Effector memory CD4-positive, alpha-beta T cell (primary cell): Measurements from ENCODE around the gene COG2.

Experiments
- DNase-seq, 3 donors: peaks; one replicate each; pipeline ENCODE4 v3.0.0-alpha.2; 2020
- H3K27ac ChIP-seq: 2 replicates; pipeline ENCODE4 v1.7.0; 2013; ENCODE audit warnings: mild to moderate bottlenecking, low read length, moderate library complexity; ENCODE audit not compliant: insufficient read depth, poor library complexity, severe bottlenecking
- H3K27me3 ChIP-seq: replicated peaks from 2 replicates; pipeline ENCODE4 v1.7.0; 2013; ENCODE audit warnings: mild to moderate bottlenecking, low read length; ENCODE audit not compliant: insufficient read depth, control insufficient read depth, poor library complexity, severe bottlenecking
- H3K36me3 ChIP-seq: 2 replicates; pipeline ENCODE4 v1.7.0; 2013; ENCODE audit warnings: mild to moderate bottlenecking, low read length, moderate library complexity; ENCODE audit not compliant: control insufficient read depth, insufficient read depth
- H3K4me1 ChIP-seq: 2 replicates; pipeline ENCODE4 v1.7.0; 2013; ENCODE audit warnings: low read length, mild to moderate bottlenecking; ENCODE audit not compliant: control insufficient read depth, insufficient read depth, poor library complexity, severe bottlenecking
- H3K4me3 ChIP-seq: 2 replicates; pipeline ENCODE4 v1.7.0; 2013; ENCODE audit warnings: low read length, low read depth, mild to moderate bottlenecking; ENCODE audit not compliant: insufficient read depth, poor library complexity, severe bottlenecking
- H3K9me3 ChIP-seq: 2 replicates; pipeline ENCODE4 v1.7.0; 2013; ENCODE audit warnings: mild to moderate bottlenecking, low read length, moderate library complexity; ENCODE audit not compliant: control insufficient read depth

COG2 gene

DNA sequence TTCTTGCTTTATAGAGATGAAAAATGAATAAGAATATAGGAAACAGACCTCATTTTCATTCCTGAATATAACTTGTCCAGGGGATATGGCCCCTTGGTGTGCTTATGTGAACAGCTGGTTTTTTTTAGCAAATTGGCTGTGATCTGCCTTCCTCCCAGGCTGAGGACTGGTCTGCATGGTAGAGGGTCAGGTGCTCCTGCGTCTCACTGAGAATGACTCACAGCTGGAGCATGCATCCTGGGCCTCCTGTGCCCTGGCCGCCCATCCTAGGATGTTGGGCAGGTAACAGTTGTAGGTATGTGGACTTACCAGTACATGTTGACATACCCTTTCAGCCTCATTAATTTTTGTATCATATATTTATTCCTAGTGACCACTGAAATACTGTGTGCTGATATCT lies 41.9 kb downstream of the COG2 start:
- Histone ChIP-seq H3K9me3 (no peaks in the 10 kb centered on the region), H3K27ac (no peak overlapping the region), H3K4me3 (no peak overlapping the region), H3K36me3 (peaks cover 90% of the 10 kb centered on the region), H3K27me3 (no peaks in the 10 kb centered on the region), H3K4me1 (no peaks in the 10 kb centered on the region)
- no peak for DNase-seq

DNA sequence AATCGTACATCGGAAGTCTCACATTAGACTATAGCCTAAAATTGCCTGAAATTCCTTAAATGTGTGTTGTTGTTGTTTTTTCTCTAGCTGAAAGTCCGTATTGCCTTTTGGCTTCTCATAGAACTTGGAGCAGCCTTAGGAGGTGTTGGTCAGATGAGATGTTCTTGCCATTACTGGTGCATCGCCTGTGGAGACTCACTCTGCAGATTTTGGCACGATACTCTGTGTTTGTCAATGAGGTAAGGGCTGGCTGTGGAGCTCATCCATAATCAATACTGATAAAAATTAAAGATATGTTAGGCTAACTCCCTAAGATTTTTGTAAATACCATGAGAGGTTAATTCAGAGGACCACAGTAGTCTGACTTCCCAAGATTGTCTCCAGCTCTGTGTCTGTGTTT lies 42.7 kb downstream of the COG2 start:
- H3K27ac ChIP-seq = no peak overlapping the region
- peaks cover 93% of the 10 kb centered on the region for H3K36me3 ChIP-seq
- DNase-seq = no peak
- no peaks in the 10 kb centered on the region for H3K27me3 ChIP-seq
- H3K4me1 ChIP-seq = no peaks in the 10 kb centered on the region
- no peak overlapping the region for H3K4me3 ChIP-seq
- H3K9me3 ChIP-seq = no peaks in the 10 kb centered on the region

DNA sequence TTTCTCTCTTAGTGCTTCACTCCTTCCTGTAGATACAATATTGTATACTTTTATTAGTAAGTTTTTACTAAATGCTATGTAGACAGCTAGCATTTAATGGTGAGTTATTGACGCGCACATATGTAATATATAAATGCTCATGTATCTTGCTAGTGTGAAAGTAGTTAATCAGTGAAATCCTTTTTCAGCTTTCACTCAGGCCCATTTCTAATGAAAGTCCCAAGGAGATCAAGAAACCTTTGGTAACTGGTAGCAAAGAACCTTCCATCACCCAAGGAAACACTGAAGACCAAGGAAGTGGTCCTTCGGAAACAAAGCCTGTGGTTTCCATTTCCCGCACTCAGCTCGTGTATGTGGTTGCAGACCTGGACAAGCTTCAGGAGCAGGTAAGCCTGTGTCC lies 44.5 kb downstream of the COG2 start:
- H3K4me3 ChIP-seq = no peak overlapping the region
- peaks cover 88% of the 10 kb centered on the region for H3K36me3 ChIP-seq
- H3K4me1 ChIP-seq = no peaks in the 10 kb centered on the region
- H3K27me3 ChIP-seq = no peaks in the 10 kb centered on the region
- no peaks in the 10 kb centered on the region for H3K9me3 ChIP-seq
- no peak overlapping the region for H3K27ac ChIP-seq
- no peak for DNase-seq

DNA sequence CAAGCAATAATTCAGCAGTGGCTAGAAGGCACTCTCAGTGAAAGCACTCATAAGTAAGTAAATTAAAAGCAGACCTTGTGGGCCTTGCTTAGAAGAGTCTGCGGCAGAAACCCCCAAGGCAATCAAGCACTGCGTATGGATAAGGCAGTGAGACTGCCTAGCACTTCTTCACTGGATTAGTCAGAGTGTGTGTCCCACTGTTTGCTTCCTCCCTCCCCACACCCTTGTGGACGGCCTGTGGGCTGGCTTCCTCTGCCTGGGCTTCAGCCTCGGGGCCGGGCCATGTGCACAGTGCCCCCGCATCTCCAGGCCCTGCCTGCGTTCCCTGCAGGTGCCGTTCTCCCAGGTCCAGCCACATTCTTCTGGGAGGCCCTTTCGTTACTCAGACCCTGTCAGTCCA lies 47.8 kb downstream of the COG2 start:
- DNase-seq = no peak
- H3K4me1 ChIP-seq = no peaks in the 10 kb centered on the region
- no peak overlapping the region for H3K4me3 ChIP-seq
- H3K27me3 ChIP-seq = no peaks in the 10 kb centered on the region
- H3K36me3 ChIP-seq = peaks cover 76% of the 10 kb centered on the region
- no peaks in the 10 kb centered on the region for H3K9me3 ChIP-seq
- H3K27ac ChIP-seq = no peak overlapping the region

DNA sequence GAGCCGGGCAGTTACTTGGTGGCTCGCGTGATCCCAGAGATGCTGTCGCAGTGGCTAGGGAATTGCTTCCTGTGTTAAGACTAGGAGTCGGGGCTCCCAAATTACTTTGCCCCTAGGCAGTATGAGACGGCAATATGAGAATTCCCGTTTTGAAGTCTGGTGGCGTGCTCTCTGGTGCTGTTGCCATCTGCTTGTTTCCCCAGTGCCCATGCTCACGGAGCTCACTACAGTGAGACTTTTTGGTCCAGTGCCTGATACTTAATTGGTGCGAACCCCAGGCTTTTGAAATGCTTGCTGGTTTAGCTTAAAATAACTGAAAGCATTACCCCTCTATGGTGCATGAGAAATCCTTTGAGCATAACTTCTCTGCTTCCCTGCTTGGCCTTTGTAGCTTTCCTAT lies 49.3 kb downstream of the COG2 start:
- Histone ChIP-seq H3K27ac (no peak overlapping the region), H3K4me1 (no peaks in the 10 kb centered on the region), H3K4me3 (no peak overlapping the region), H3K36me3 (peaks cover 63% of the 10 kb centered on the region), H3K9me3 (no peaks in the 10 kb centered on the region), H3K27me3 (no peaks in the 10 kb centered on the region)
- DNase-seq = no peak

DNA sequence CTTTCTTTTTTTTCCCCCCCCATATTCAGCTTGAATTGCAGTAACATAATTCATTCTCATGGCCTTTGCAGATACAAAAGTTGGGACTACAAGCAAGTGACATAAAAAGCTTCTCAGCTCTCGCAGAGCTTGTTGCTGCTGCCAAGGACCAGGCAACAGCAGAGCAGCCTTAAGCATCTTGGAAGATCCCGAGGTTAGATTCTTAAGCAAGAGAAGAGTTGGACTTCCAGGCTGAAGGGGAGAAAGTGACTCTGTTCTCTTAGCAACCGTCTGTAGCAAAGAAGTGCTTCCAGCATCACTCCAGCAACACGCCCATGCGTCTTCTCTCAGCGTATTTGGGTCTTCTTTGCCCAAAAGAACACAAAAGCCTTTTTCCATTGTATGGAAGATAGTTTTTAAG lies 50.9 kb downstream of the COG2 start:
- DNase-seq = no peak
- H3K36me3 ChIP-seq = peaks cover 49% of the 10 kb centered on the region
- H3K27me3 ChIP-seq = no peaks in the 10 kb centered on the region
- no peaks in the 10 kb centered on the region for H3K4me1 ChIP-seq
- H3K9me3 ChIP-seq = no peaks in the 10 kb centered on the region
- no peak overlapping the region for H3K27ac ChIP-seq
- no peak overlapping the region for H3K4me3 ChIP-seq

DNA sequence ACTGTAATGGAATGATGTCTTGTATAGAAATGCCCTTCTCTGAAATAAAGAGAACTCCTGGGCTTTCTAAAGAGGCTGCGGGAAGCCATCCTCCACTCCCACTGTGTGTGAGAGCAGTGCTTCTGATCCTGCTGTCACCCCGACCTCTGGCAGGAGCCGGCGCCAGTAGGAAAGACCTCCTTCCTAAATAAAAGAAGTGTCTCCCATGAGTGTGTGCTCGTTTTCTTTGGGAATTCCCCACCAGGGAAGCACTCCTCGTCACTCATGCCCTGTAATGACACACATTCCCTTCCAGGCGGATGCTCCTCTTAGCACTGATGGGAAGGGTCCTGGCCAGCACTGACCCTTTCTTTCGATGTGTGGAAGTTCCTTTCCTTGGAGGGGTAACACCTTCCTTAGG lies 51.5 kb downstream of the COG2 start:
- H3K27me3 ChIP-seq = no peaks in the 10 kb centered on the region
- H3K4me1 ChIP-seq = no peaks in the 10 kb centered on the region
- H3K27ac ChIP-seq = no peak overlapping the region
- no peaks in the 10 kb centered on the region for H3K9me3 ChIP-seq
- H3K4me3 ChIP-seq = no peak overlapping the region
- H3K36me3 ChIP-seq = peaks cover 44% of the 10 kb centered on the region
- no peak for DNase-seq

DNA sequence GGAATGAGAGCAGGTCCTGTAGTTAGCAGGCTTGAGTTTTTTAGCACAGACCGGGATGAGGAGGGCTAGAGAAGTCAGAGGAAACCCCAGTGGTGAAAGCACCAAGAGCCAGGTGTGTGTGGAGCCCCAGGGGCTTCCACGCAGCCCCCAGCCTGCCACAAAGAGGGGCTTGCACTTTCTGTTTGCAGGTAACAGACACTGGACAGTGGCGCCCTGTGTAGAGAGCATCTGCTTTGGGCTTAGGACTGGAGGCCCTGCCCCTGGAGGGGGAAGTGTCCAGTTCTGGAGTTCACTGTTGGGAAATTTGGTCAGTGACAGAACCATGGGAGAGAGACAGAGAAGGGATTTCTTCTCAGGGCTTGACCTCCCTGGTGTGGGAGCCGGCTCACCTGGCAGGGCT lies 52.2 kb downstream of the COG2 start:
- H3K27me3 ChIP-seq = no peaks in the 10 kb centered on the region
- peaks cover 39% of the 10 kb centered on the region for H3K36me3 ChIP-seq
- no peak overlapping the region for H3K4me3 ChIP-seq
- DNase-seq = no peak
- no peaks in the 10 kb centered on the region for H3K4me1 ChIP-seq
- H3K9me3 ChIP-seq = no peaks in the 10 kb centered on the region
- no peak overlapping the region for H3K27ac ChIP-seq

DNA sequence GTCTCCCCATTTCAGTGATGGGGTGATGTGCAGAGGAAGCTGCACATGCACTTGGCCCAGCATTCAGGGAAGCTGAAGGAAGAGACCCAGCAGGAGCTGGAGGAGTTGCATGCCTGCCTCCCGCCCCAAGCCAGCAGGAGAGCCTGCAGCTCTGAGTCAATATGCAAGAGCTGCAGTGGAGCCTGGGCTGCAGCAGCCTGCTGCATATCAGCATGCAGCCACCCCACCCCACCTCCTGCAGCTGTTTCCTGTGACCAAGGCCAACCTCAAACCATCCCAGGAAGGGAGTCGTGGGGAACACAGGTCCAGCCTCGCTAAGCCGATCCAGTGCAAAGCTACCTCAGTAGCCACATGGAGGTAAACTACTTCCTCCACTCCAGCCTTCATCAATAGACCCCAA lies 52.7 kb downstream of the COG2 start:
- H3K27me3 ChIP-seq = no peaks in the 10 kb centered on the region
- peaks cover 33% of the 10 kb centered on the region for H3K36me3 ChIP-seq
- H3K27ac ChIP-seq = no peak overlapping the region
- DNase-seq = no peak
- H3K9me3 ChIP-seq = no peaks in the 10 kb centered on the region
- no peaks in the 10 kb centered on the region for H3K4me1 ChIP-seq
- H3K4me3 ChIP-seq = no peak overlapping the region

DNA sequence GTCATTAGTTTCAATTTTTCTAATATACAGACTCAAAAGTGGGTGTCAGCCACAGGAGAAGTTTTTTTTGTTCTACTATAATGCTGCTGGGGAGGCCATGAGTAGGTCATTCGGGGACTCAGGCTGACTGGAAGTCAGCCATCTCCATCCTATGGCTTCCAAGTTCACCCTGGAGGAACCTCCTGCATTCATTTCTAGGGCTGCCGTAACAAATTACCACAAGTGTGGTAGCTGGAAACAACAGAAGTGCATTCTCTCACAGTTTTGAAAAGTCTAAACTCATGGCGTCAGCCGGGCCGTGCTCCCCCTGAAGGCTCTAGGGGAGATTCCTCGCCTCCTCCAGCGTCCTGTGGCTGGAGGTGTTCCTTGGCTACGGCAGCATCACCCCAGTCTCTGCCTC lies 53.9 kb downstream of the COG2 start:
- H3K9me3 ChIP-seq = no peaks in the 10 kb centered on the region
- H3K27ac ChIP-seq = no peak overlapping the region
- peaks cover 27% of the 10 kb centered on the region for H3K36me3 ChIP-seq
- no peak overlapping the region for H3K4me3 ChIP-seq
- no peaks in the 10 kb centered on the region for H3K27me3 ChIP-seq
- no peaks in the 10 kb centered on the region for H3K4me1 ChIP-seq
- no peak for DNase-seq
